Hepatocyte (in vitro differentiated cells): ENCODE data around the gene CRADD. TPM values are rescaled to one million over a fixed set of nuclear protein-coding genes. Genes with fewer than 3 reads are reported as not detected.

Experiments used
- DNase-seq: peaks from one replicate; pipeline ENCODE4 v3.0.0-alpha.2; 2016; ENCODE audit warnings: low spot score
- H2AFZ ChIP-seq: fragments of 200-600 bp; sonication (generic); 2 replicates; pipeline ENCODE4 v1.6.0; 2016; ENCODE audit warnings: antibody characterized with exemption, mild to moderate bottlenecking
- H3K27ac ChIP-seq: fragments of 200-600 bp; sonication (generic); 2 replicates; pipeline ENCODE4 v1.5.1; 2016; ENCODE audit warnings: mild to moderate bottlenecking
- H3K27me3 ChIP-seq: fragments of 200-600 bp; sonication (generic); 2 replicates; pipeline ENCODE4 v1.6.1; 2016
- H3K36me3 ChIP-seq: fragments of 200-600 bp; sonication (generic); replicated peaks from 2 replicates; pipeline ENCODE4 v1.5.1; 2016; ENCODE audit warnings: low read depth; ENCODE audit not compliant: insufficient read depth
- H3K4me1 ChIP-seq: fragments of 200-600 bp; sonication (generic); 2 replicates; pipeline ENCODE4 v1.5.1; 2016; ENCODE audit warnings: mild to moderate bottlenecking, moderate library complexity; ENCODE audit not compliant: insufficient read depth
- H3K4me2 ChIP-seq: fragments of 200-600 bp; sonication (generic); 2 replicates; pipeline ENCODE4 v1.6.0; 2016
- H3K4me3 ChIP-seq: fragments of 200-600 bp; sonication (generic); 2 replicates; pipeline ENCODE4 v1.5.1; 2016; ENCODE audit warnings: mild to moderate bottlenecking
- H3K79me2 ChIP-seq: fragments of 200-600 bp; sonication (generic); 2 replicates; pipeline ENCODE4 v1.6.0; 2017; ENCODE audit warnings: mild to moderate bottlenecking
- H3K9me2 ChIP-seq: fragments of 200-600 bp; sonication (generic); replicated peaks from 2 replicates; pipeline ENCODE4 v1.6.0; 2017; ENCODE audit warnings: mild to moderate bottlenecking; ENCODE audit not compliant: insufficient read depth
- H3K9me3 ChIP-seq: fragments of 200-600 bp; sonication (generic); 2 replicates; pipeline ENCODE4 v1.5.1; 2016; ENCODE audit warnings: low read depth, mild to moderate bottlenecking
- H4K20me1 ChIP-seq: fragments of 200-600 bp; sonication (generic); 2 replicates; pipeline ENCODE4 v1.6.0; 2016; ENCODE audit warnings: mild to moderate bottlenecking; ENCODE audit not compliant: insufficient read depth, poor library complexity, severe bottlenecking
- EZH2 ChIP-seq: fragments of 200-600 bp; sonication (generic); IDR thresholded peaks from 2 replicates; pipeline ENCODE4 v1.6.1; 2016; ENCODE audit warnings: antibody characterized with exemption, mild to moderate bottlenecking, borderline replicate concordance
- EZH2phosphoT487 ChIP-seq: fragments of 200-600 bp; sonication (generic); IDR thresholded peaks from one replicate; pipeline ENCODE4 v1.6.1; 2018; ENCODE audit warnings: antibody characterized with exemption, mild to moderate bottlenecking, low read depth, moderate library complexity; ENCODE audit not compliant: unreplicated experiment, severe bottlenecking
- WGBS: methylation state at CpG from one replicate; pipeline ENCODE4 v1.1.6; 2016; ENCODE audit warnings: low lambda C conversion rate; ENCODE audit errors: missing lambda C conversion rate; 5-methylcytosine and 5-hydroxymethylcytosine counted together
- polyA plus RNA-seq: library from polyadenylated mRNA; unstranded; fragments of >200 nt; fragmentation: Nextera tagmentation; extraction: Ambion mirVana; gene quantifications from 2 replicates; pipeline ENCODE4 v1.2.1, GENCODE V29; 2016
- total RNA-seq: library from RNA; depleted of rRNA; stranded (reverse); fragments of >200 nt; gene quantifications from 2 replicates; pipeline ENCODE4 v1.2.3, GENCODE V29; 2014
- TF ChIP-seq, protein P1 (sequence below): fragments of 200-600 bp; sonication (generic); IDR thresholded peaks from 2 replicates; pipeline ENCODE4 v1.5.1; 2016; ENCODE audit warnings: antibody characterized with exemption, mild to moderate bottlenecking; ENCODE audit not compliant: poor library complexity

The CRADD gene
- total and polyA plus RNA-seq, 2 experiments from 2014 or later: 19.5 to 27.3 TPM

DNA sequence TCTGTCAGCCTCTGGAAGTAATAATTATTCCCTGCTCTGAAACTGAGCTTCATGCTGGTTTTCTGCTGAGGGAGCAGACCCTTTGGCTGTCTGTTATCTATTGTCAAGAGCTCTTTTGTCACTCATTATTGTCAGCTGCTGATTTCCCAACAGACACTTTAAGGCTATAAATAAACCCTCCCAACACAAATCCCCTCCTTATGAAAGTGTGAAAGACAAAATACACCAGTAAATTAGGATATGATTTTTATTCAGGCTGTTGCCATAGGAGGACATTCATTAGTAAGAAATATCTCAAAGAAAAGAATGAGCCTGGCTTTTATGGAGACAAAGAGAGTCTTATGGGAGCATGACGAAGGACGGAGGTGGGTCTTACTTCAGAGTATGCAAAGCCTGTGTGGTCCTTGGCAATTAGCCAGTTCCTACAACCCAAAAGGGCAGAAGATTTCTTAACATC is 180.8 kb downstream of the CRADD start:
- Histone ChIP-seq H3K9me2 (no peaks in the 10 kb centered on the region), H3K4me1 (peaks cover 11% of the 10 kb centered on the region), H3K36me3 (no peaks in the 10 kb centered on the region), H3K79me2 (no peaks in the 10 kb centered on the region), H3K27me3 (no peaks in the 10 kb centered on the region), H3K4me2 (no peak overlapping the region), H3K4me3 (no peak overlapping the region), H2AFZ (no peak overlapping the region), H4K20me1 (no peaks in the 10 kb centered on the region), H3K9me3 (no peaks in the 10 kb centered on the region), H3K27ac (no peak overlapping the region)
- 69% methylated on average over 2 of the region's 2 CpGs for WGBS
- no peak for DNase-seq
- no peak for TF ChIP-seq EZH2phosphoT487
- TF ChIP-seq, protein P1, sequence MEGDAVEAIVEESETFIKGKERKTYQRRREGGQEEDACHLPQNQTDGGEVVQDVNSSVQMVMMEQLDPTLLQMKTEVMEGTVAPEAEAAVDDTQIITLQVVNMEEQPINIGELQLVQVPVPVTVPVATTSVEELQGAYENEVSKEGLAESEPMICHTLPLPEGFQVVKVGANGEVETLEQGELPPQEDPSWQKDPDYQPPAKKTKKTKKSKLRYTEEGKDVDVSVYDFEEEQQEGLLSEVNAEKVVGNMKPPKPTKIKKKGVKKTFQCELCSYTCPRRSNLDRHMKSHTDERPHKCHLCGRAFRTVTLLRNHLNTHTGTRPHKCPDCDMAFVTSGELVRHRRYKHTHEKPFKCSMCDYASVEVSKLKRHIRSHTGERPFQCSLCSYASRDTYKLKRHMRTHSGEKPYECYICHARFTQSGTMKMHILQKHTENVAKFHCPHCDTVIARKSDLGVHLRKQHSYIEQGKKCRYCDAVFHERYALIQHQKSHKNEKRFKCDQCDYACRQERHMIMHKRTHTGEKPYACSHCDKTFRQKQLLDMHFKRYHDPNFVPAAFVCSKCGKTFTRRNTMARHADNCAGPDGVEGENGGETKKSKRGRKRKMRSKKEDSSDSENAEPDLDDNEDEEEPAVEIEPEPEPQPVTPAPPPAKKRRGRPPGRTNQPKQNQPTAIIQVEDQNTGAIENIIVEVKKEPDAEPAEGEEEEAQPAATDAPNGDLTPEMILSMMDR: no peak
- TF ChIP-seq EZH2: no peak

DNA sequence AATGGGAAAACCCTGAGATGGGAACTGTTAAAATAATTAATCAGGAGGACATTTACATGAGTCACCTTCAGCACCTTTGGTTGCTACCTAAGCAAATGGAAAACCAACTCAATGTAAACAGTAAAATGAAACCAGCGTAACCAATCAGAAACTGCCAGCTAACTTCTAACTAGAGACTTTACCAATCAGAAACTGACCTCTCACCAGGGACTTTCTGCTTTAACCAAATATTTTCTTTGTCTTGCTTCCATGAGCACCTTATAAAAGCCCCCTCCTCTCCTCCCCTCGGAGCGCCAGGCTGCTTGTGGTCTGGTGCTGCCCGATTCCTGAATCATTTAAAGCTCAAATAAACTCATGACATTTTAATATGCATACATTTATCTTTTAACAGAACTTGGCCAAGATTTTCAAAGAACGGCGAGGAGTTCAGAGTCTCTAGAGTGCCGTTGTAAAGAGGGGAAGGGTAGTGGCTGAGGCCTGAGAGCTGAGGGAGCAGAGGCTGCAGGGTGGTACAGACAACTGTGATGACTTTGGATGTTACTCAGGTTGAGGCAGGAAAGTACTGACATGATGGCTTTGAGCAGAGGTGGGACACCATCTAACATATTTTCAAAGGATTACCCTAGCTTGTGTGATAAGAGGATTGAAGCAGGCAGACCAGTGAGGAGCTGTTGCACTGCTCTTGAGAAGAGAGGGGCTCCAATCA is 183.6 kb downstream of the CRADD start:
- peaks cover 5% of the 10 kb centered on the region for H3K9me3 ChIP-seq
- H3K4me2 ChIP-seq: no peak overlapping the region
- TF ChIP-seq EZH2: no peak
- TF ChIP-seq, protein P1: no peak
- no peak for TF ChIP-seq EZH2phosphoT487

DNA sequence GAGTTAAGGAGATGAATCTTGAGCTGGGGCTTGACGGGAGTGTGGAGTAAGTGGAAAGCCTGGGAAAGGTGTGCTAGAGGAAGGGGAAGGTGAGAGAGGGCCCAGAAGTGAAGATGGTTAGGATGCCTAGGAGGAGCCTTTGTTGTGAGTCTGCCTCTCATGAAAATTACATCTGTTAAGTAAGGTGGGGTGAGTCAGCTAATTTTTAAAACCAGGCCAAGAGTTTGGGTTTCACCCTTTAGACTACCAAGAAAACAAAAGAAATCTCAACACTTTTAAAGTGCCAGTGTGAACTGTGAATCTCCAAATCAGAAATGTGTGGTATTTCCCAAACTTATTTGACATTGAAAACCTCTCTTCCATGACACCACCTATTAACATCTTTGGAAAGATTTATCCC is 185.2 kb downstream of the CRADD start:
- Histone ChIP-seq H3K9me3 (peaks cover 5% of the 10 kb centered on the region), H3K79me2 (no peaks in the 10 kb centered on the region), H3K9me2 (no peaks in the 10 kb centered on the region), H3K27me3 (no peaks in the 10 kb centered on the region), H3K4me2 (no peak overlapping the region), H4K20me1 (no peaks in the 10 kb centered on the region), H3K27ac (no peak overlapping the region), H3K4me1 (no peaks in the 10 kb centered on the region), H2AFZ (no peak overlapping the region), H3K36me3 (no peaks in the 10 kb centered on the region), H3K4me3 (no peak overlapping the region)
- DNase-seq: no peak
- TF ChIP-seq EZH2phosphoT487 (no peak), EZH2 (no peak)
- TF ChIP-seq, protein P1: no peak
- WGBS: 93% methylated on average over 1 of the region's 1 CpG

More for the DNA sequence above, 183.6 kb downstream of the CRADD start:
- Histone ChIP-seq H3K79me2 (no peaks in the 10 kb centered on the region), H3K9me2 (no peaks in the 10 kb centered on the region), H3K4me3 (no peak overlapping the region), H3K36me3 (no peaks in the 10 kb centered on the region), H2AFZ (no peak overlapping the region), H3K4me1 (peaks cover 11% of the 10 kb centered on the region), H4K20me1 (no peaks in the 10 kb centered on the region), H3K27me3 (no peaks in the 10 kb centered on the region), H3K27ac (no peak overlapping the region)
- WGBS: 75% methylated on average over 7 of the region's 7 CpGs
- no peak for DNase-seq
